Loucy (cell line): ENCODE results near the gene BUB1.

ENCODE experiments used
- H2AFZ ChIP-seq: fragments of 200-600 bp; sonication (generic); 2 replicates; pipeline ENCODE4 v1.6.0; 2016; ENCODE audit warnings: antibody characterized with exemption, mild to moderate bottlenecking, low read length, moderate library complexity
- H3F3A ChIP-seq: fragments of 200-600 bp; 2 replicates; pipeline ENCODE4 v1.6.0; 2016; ENCODE audit warnings: antibody characterized with exemption, low read depth, mild to moderate bottlenecking
- H3K27me3 ChIP-seq: fragments of 200-600 bp; sonication (generic); 2 replicates; pipeline ENCODE4 v1.6.1; 2014; ENCODE audit warnings: low read length, mild to moderate bottlenecking; ENCODE audit not compliant: insufficient read depth, poor library complexity, severe bottlenecking
- H3K36me3 ChIP-seq: fragments of 200-600 bp; sonication (generic); 2 replicates; pipeline ENCODE4 v1.6.1; 2016; ENCODE audit warnings: low read length; ENCODE audit not compliant: insufficient read depth
- H3K4me1 ChIP-seq: fragments of 200-600 bp; sonication (generic); 2 replicates; pipeline ENCODE4 v1.5.1; 2014; ENCODE audit warnings: low read length, mild to moderate bottlenecking; ENCODE audit not compliant: insufficient read depth, poor library complexity, severe bottlenecking
- H3K4me2 ChIP-seq: fragments of 200-600 bp; sonication (generic); 2 replicates; pipeline ENCODE4 v1.6.0; 2014; ENCODE audit warnings: antibody characterized with exemption, low read length, low read depth, mild to moderate bottlenecking; ENCODE audit not compliant: poor library complexity, severe bottlenecking
- H3K4me3 ChIP-seq: fragments of 200-600 bp; sonication (generic); 2 replicates; pipeline ENCODE4 v1.5.1; 2014; ENCODE audit warnings: low read length, mild to moderate bottlenecking, mixed read lengths; ENCODE audit not compliant: poor library complexity, severe bottlenecking
- H3K79me2 ChIP-seq: fragments of 200-600 bp; sonication (generic); 2 replicates; pipeline ENCODE4 v1.6.1; 2014; ENCODE audit warnings: low read length; ENCODE audit not compliant: insufficient read depth
- H3K9ac ChIP-seq: fragments of 200-600 bp; sonication (generic); 2 replicates; pipeline ENCODE4 v1.6.0; 2014; ENCODE audit warnings: mild to moderate bottlenecking, low read depth, low read length, moderate library complexity; ENCODE audit not compliant: poor library complexity, severe bottlenecking
- H3K9me2 ChIP-seq: fragments of 200-600 bp; sonication (generic); replicated peaks from 2 replicates; pipeline ENCODE4 v1.6.1; 2016; ENCODE audit warnings: low read depth, low read length, mixed read lengths
- H3K9me3 ChIP-seq: fragments of 200-600 bp; sonication (generic); 2 replicates; pipeline ENCODE4 v1.6.1; 2014; ENCODE audit warnings: mild to moderate bottlenecking, antibody characterized with exemption, low read length, low read depth; ENCODE audit not compliant: insufficient read depth
- H4K20me1 ChIP-seq: fragments of 200-600 bp; sonication (generic); 2 replicates; pipeline ENCODE4 v1.6.0; 2014; ENCODE audit warnings: antibody characterized with exemption, low read length, mild to moderate bottlenecking; ENCODE audit not compliant: insufficient read depth, poor library complexity, severe bottlenecking
- EZH2phosphoT487 ChIP-seq: fragments of 200-600 bp; IDR thresholded peaks from 2 replicates; pipeline ENCODE4 v1.6.1; 2018; ENCODE audit warnings: antibody characterized with exemption, mild to moderate bottlenecking, moderate library complexity, borderline replicate concordance
- TF ChIP-seq, protein P1 (sequence below): fragments of 200-600 bp; sonication (generic); conservative IDR thresholded peaks from 2 replicates; pipeline ENCODE4 v1.5.1; 2014; ENCODE audit warnings: mild to moderate bottlenecking, antibody characterized with exemption, low read length

BUB1 gene

DNA sequence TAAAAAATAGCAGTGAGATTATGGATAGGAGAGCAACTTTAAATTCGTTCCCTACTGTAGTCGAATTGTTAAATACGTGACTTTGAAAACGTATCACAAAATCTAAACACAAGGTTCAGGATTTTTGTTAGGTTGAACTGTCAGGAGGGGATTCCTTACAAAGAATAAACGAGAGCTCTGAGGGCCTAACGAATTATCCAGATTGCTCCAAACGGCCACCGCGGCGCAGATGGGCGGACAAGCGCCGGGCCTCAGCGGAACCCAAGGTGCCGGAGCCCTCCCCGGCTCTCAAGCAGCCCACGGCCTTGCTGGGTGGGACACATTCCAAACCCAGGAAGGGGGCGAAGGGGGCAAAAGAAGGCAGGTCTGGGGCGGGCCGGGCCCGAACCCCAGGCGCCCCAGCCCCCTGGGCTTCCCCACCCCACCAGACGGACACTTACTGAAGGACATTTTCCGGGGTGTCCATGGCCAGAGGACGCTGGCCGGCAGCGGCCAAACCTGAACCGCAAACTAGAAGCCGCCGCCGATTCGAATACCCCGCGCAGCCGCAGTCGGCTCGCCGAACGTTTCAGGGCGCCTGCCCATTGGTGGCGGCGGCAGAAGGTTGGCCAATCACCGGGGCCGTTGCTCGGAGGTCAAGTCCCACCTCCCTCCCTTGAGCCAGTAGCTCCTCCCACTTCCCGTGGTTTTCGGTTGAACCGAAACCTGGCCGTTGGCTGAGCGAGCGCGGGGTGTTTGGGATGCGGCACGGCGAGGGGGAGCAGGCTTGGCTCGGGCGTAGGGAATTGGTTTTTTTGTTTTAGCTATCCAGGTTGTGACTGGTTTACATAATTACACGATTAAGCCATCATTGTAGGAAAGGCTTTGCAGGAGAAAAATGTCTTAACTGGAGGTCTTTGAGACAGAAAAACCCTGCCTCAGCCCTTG lies at the start of gene BUB1:
Gene BUB1, minus strand, starts transcription at position 534 of the 927 bp plus-strand sequence. Its CDS starts 68 bp downstream, at position 466.
- peak within 1 kb of the TSS; percentile 97 for H3K4me2 ChIP-seq
- peaks cover 64% of the 10 kb centered on the region for H3K79me2 ChIP-seq
- no peaks in the 10 kb centered on the region for H3K27me3 ChIP-seq
- H3K4me1 ChIP-seq = peaks cover 40% of the 10 kb centered on the region
- peak within 1 kb of the TSS; percentile 88 for H3K4me3 ChIP-seq
- peaks cover 13% of the 10 kb centered on the region; the same call in 1 of the 2 replicates for H3K36me3 ChIP-seq
- peak within 1 kb of the TSS; percentile 32; the same call in 1 of the 2 replicates for H2AFZ ChIP-seq
- H4K20me1 ChIP-seq = peaks cover 34% of the 10 kb centered on the region
- no peaks in the 10 kb centered on the region for H3K9me2 ChIP-seq
- no peaks in the 10 kb centered on the region; the same call in 1 of the 2 replicates for H3F3A ChIP-seq
- peak within 1 kb of the TSS; percentile 99 for H3K9ac ChIP-seq
- H3K9me3 ChIP-seq = no peaks in the 10 kb centered on the region
- TF ChIP-seq, protein P1, sequence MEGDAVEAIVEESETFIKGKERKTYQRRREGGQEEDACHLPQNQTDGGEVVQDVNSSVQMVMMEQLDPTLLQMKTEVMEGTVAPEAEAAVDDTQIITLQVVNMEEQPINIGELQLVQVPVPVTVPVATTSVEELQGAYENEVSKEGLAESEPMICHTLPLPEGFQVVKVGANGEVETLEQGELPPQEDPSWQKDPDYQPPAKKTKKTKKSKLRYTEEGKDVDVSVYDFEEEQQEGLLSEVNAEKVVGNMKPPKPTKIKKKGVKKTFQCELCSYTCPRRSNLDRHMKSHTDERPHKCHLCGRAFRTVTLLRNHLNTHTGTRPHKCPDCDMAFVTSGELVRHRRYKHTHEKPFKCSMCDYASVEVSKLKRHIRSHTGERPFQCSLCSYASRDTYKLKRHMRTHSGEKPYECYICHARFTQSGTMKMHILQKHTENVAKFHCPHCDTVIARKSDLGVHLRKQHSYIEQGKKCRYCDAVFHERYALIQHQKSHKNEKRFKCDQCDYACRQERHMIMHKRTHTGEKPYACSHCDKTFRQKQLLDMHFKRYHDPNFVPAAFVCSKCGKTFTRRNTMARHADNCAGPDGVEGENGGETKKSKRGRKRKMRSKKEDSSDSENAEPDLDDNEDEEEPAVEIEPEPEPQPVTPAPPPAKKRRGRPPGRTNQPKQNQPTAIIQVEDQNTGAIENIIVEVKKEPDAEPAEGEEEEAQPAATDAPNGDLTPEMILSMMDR = no peak
- TF ChIP-seq EZH2phosphoT487 = no peak

DNA sequence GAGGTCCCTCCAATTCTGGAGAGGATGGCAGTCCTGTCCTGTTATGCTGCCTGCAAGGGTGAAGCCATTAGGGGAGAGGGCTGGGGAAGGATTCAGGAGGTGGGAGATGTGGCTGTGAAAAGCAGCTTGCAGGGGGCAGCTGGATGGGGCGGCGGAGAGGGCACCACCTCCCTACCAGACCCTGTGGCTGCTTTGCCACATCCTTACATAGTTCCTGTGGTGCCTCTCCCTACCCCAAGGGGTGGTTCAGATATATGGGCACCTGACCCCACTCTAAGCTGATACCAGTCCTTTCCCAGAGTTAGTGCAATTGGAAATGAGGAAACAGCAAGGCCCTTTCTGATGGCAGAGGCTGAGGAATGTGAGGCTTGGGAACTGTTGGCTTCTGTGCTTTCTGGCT lies 48.4 kb upstream of the BUB1 start:
- H3K4me3 ChIP-seq = no peak overlapping the region
- H3K36me3 ChIP-seq = no peaks in the 10 kb centered on the region
- no peak overlapping the region for H2AFZ ChIP-seq
- H3K4me1 ChIP-seq = peaks cover 6% of the 10 kb centered on the region
- H4K20me1 ChIP-seq = no peaks in the 10 kb centered on the region
- no peak for TF ChIP-seq EZH2phosphoT487
- TF ChIP-seq, protein P1 = no peak
- no peaks in the 10 kb centered on the region for H3K79me2 ChIP-seq
- H3K27me3 ChIP-seq = no peaks in the 10 kb centered on the region
- H3K4me2 ChIP-seq = no peak overlapping the region
- H3K9me2 ChIP-seq = no peaks in the 10 kb centered on the region
- H3F3A ChIP-seq = no peaks in the 10 kb centered on the region
- no peaks in the 10 kb centered on the region for H3K9me3 ChIP-seq
- H3K9ac ChIP-seq = no peak overlapping the region

DNA sequence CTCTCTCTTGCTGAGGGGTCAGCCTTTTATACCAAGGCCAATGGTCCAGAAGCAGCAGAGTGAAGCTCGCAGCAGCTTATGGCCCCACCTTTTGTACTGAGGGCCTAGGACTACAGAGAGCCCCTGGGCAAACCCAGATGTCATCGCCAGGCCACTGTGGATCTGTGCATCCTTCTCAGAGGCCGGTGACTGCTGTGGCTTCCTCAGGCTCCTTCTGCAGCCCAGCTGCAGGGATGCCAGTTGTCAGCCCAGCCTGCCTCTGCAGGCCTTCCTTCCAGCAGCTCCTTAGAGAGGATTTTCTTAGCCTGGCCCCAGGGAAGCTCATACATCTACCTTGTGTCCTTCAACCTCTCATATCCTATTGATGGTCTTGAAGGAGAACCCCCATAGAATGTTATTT lies 48.0 kb upstream of the BUB1 start:
- H3K79me2 ChIP-seq = no peaks in the 10 kb centered on the region
- no peaks in the 10 kb centered on the region for H3K27me3 ChIP-seq
- H3K9me2 ChIP-seq = no peaks in the 10 kb centered on the region
- TF ChIP-seq, protein P1 = no peak
- peaks cover 6% of the 10 kb centered on the region for H3K4me1 ChIP-seq
- no peak overlapping the region for H2AFZ ChIP-seq
- no peaks in the 10 kb centered on the region for H3K9me3 ChIP-seq
- no peaks in the 10 kb centered on the region for H3F3A ChIP-seq
- no peaks in the 10 kb centered on the region for H4K20me1 ChIP-seq
- H3K36me3 ChIP-seq = no peaks in the 10 kb centered on the region
- H3K9ac ChIP-seq = no peak overlapping the region
- no peak overlapping the region for H3K4me2 ChIP-seq
- H3K4me3 ChIP-seq = no peak overlapping the region
